Astrocyte of the cerebellum (primary cell): ENCODE data around the gene FANCD2OS.
"Not testable (repeated sequence)": the region's sequence is repeated elsewhere in the genome, so short reads cannot be mapped to it uniquely, and the experiment has no call there.

Experiments
- DNase-seq: peaks from one replicate; pipeline ENCODE4 v3.0.0-alpha.2; 2011; ENCODE audit warnings: low read depth
- H3K4me3 ChIP-seq: 2 replicates; pipeline ENCODE4 v1.5.1; 2011; ENCODE audit warnings: mild to moderate bottlenecking, low read depth, low read length, moderate library complexity
- CTCF ChIP-seq: IDR thresholded peaks from 2 replicates; pipeline ENCODE4 v1.5.1; 2012; ENCODE audit warnings: low read length, low read depth, moderate library complexity, mild to moderate bottlenecking; ENCODE audit errors: missing control alignments
- in situ Hi-C: cut with HindIII; loops from 2 replicates; pipeline ENCODE4 v1.10.0; 2017; ENCODE audit warnings: low sequenced_read_pairs

FANCD2OS gene

GRCh38 chr3:10074666-10075065 lies 33.4 kb downstream of the FANCD2OS start:
- in situ Hi-C loops, result no loop called here
- DNase-seq, result no peak
- TF ChIP-seq CTCF, result no peak
- H3K4me3 ChIP-seq, result no peak overlapping the region

- H3K4me3 ChIP-seq, in situ Hi-C loops, DNase-seq: not testable (repeated sequence)
These were observed 38.0 kb downstream of the FANCD2OS start for GRCh38 chr3:10070077-10070476.

- TF ChIP-seq CTCF, result no peak
- in situ Hi-C loops, result loop anchor here (10.0 kb wide), 1 partner anchor 190 kb away; the partner anchor contains the start of gene TATDN2
- DNase-seq, result no peak
- H3K4me3 ChIP-seq, result no peak overlapping the region
These were observed 53.0 kb downstream of the FANCD2OS start for GRCh38 chr3:10055097-10055496.
